ENCODE data around the gene ETV7.
"Not testable (repeated sequence)": the region's sequence is repeated elsewhere in the genome, so short reads cannot be mapped to it uniquely, and the experiment has no call there.

Gene ETV7

GRCh38 chr6:36373368-36374019 lies 14.0 kb downstream of the ETV7 start:
- no peak overlapping the region for H3K4me2 ChIP-seq (ENCODE audit: low read length)
- H3K36me3 ChIP-seq (ENCODE audit: insufficient read depth, low read length), result no peaks in the 10 kb centered on the region
- no peaks in the 10 kb centered on the region for H3K9me3 ChIP-seq (replicated peaks; ENCODE audit: low read length)
- no peak overlapping the region for H3K9ac ChIP-seq (ENCODE audit: low read depth, low read length)
- peaks cover 8% of the 10 kb centered on the region for H3K4me1 ChIP-seq (ENCODE audit: control insufficient read depth, insufficient read depth, low read length)
- peaks cover 55% of the 10 kb centered on the region for H3K27me3 ChIP-seq (ENCODE audit: control insufficient read depth, insufficient read depth, low read length)
- H3K4me3 ChIP-seq (ENCODE audit: low read length), result no peak overlapping the region

GRCh38 chr6:36372088-36372487 lies 15.4 kb downstream of the ETV7 start:
- H3K4me3 ChIP-seq (ENCODE audit: low read length), result no peak overlapping the region
- no peak overlapping the region for H3K9ac ChIP-seq (ENCODE audit: low read depth, low read length)
- no peaks in the 10 kb centered on the region for H3K9me3 ChIP-seq (replicated peaks; ENCODE audit: low read length)
- H3K4me1 ChIP-seq (ENCODE audit: control insufficient read depth, insufficient read depth, low read length), result peaks cover 8% of the 10 kb centered on the region
- no peaks in the 10 kb centered on the region for H3K36me3 ChIP-seq (ENCODE audit: insufficient read depth, low read length)
- peaks cover 53% of the 10 kb centered on the region for H3K27me3 ChIP-seq (ENCODE audit: control insufficient read depth, insufficient read depth, low read length)
- H3K4me2 ChIP-seq (ENCODE audit: low read length), result no peak overlapping the region

GRCh38 chr6:36371211-36371610 lies 16.3 kb downstream of the ETV7 start:
- Histone ChIP-seq H3K9ac (ENCODE audit: low read depth, low read length) (no peak overlapping the region), H3K27me3 (ENCODE audit: control insufficient read depth, insufficient read depth, low read length) (peaks cover 56% of the 10 kb centered on the region), H3K9me3 (replicated peaks; ENCODE audit: low read length) (no peaks in the 10 kb centered on the region), H3K4me2 (ENCODE audit: low read length) (no peak overlapping the region), H3K36me3 (ENCODE audit: insufficient read depth, low read length) (no peaks in the 10 kb centered on the region), H3K4me1 (ENCODE audit: control insufficient read depth, insufficient read depth, low read length) (peaks cover 8% of the 10 kb centered on the region), H3K4me3 (ENCODE audit: low read length) (no peak overlapping the region)

GRCh38 chr6:36370638-36371037 lies 16.8 kb downstream of the ETV7 start:
- Histone ChIP-seq H3K4me3 (ENCODE audit: low read length) (no peak overlapping the region), H3K9ac (ENCODE audit: low read depth, low read length) (no peak overlapping the region), H3K4me2 (ENCODE audit: low read length) (no peak overlapping the region), H3K36me3 (ENCODE audit: insufficient read depth, low read length) (no peaks in the 10 kb centered on the region), H3K9me3 (replicated peaks; ENCODE audit: low read length) (no peaks in the 10 kb centered on the region), H3K27me3 (ENCODE audit: control insufficient read depth, insufficient read depth, low read length) (peaks cover 56% of the 10 kb centered on the region), H3K4me1 (ENCODE audit: control insufficient read depth, insufficient read depth, low read length) (peaks cover 8% of the 10 kb centered on the region)

GRCh38 chr6:36368921-36369865 lies 18.3 kb downstream of the ETV7 start:
- no peak overlapping the region for H3K4me3 ChIP-seq (ENCODE audit: low read length)
- H3K9ac ChIP-seq (ENCODE audit: low read depth, low read length), result no peak overlapping the region
- peaks cover 51% of the 10 kb centered on the region for H3K27me3 ChIP-seq (ENCODE audit: control insufficient read depth, insufficient read depth, low read length)
- no peaks in the 10 kb centered on the region for H3K9me3 ChIP-seq (replicated peaks; ENCODE audit: low read length)
- H3K4me1 ChIP-seq (ENCODE audit: control insufficient read depth, insufficient read depth, low read length), result peaks cover 8% of the 10 kb centered on the region
- H3K36me3 ChIP-seq (ENCODE audit: insufficient read depth, low read length), result no peaks in the 10 kb centered on the region
- H3K4me2 ChIP-seq (ENCODE audit: low read length), result no peak overlapping the region

- Histone ChIP-seq H3K36me3 (ENCODE audit: insufficient read depth, low read length) (no peaks in the 10 kb centered on the region), H3K9ac (ENCODE audit: low read depth, low read length) (no peak overlapping the region), H3K27me3 (ENCODE audit: control insufficient read depth, insufficient read depth, low read length) (peaks cover 43% of the 10 kb centered on the region), H3K4me1 (ENCODE audit: control insufficient read depth, insufficient read depth, low read length) (peaks cover 8% of the 10 kb centered on the region), H3K9me3 (replicated peaks; ENCODE audit: low read length) (no peaks in the 10 kb centered on the region), H3K4me3 (ENCODE audit: low read length) (no peak overlapping the region), H3K4me2 (ENCODE audit: low read length) (no peak overlapping the region)
Observed at GRCh38 chr6:36368421-36368820, 19.0 kb downstream of the ETV7 start.

- Histone ChIP-seq H3K36me3 (ENCODE audit: insufficient read depth, low read length) (no peaks in the 10 kb centered on the region), H3K9me3 (replicated peaks; ENCODE audit: low read length) (no peaks in the 10 kb centered on the region), H3K4me2 (ENCODE audit: low read length) (no peak overlapping the region), H3K4me3 (ENCODE audit: low read length) (no peak overlapping the region), H3K27me3 (ENCODE audit: control insufficient read depth, insufficient read depth, low read length) (peaks cover 40% of the 10 kb centered on the region), H3K4me1 (ENCODE audit: control insufficient read depth, insufficient read depth, low read length) (peaks cover 8% of the 10 kb centered on the region), H3K9ac (ENCODE audit: low read depth, low read length) (no peak overlapping the region)
Observed at GRCh38 chr6:36367743-36368142, 19.7 kb downstream of the ETV7 start.

GRCh38 chr6:36364669-36365479 lies 22.6 kb downstream of the ETV7 start:
- no peaks in the 10 kb centered on the region for H3K36me3 ChIP-seq (ENCODE audit: insufficient read depth, low read length)
- no peak overlapping the region for H3K9ac ChIP-seq (ENCODE audit: low read depth, low read length)
- H3K9me3 ChIP-seq (replicated peaks; ENCODE audit: low read length), result no peaks in the 10 kb centered on the region
- no peak overlapping the region for H3K4me2 ChIP-seq (ENCODE audit: low read length)
- H3K4me1 ChIP-seq (ENCODE audit: control insufficient read depth, insufficient read depth, low read length), result peaks cover 9% of the 10 kb centered on the region
- no peak overlapping the region for H3K4me3 ChIP-seq (ENCODE audit: low read length)
- H3K27me3 ChIP-seq (ENCODE audit: control insufficient read depth, insufficient read depth, low read length), result peaks cover 30% of the 10 kb centered on the region

GRCh38 chr6:36364061-36364635 lies 23.3 kb downstream of the ETV7 start:
- H3K4me1 ChIP-seq (ENCODE audit: control insufficient read depth, insufficient read depth, low read length), result not testable (repeated sequence)

GRCh38 chr6:36363371-36363752 lies 24.1 kb downstream of the ETV7 start:
- peaks cover 32% of the 10 kb centered on the region for H3K27me3 ChIP-seq (ENCODE audit: control insufficient read depth, insufficient read depth, low read length)
- H3K4me3 ChIP-seq (ENCODE audit: low read length); H3K9me3 ChIP-seq (replicated peaks; ENCODE audit: low read length); H3K4me1 ChIP-seq (ENCODE audit: control insufficient read depth, insufficient read depth, low read length); H3K9ac ChIP-seq (ENCODE audit: low read depth, low read length); H3K36me3 ChIP-seq (ENCODE audit: insufficient read depth, low read length); H3K4me2 ChIP-seq (ENCODE audit: low read length): not testable (repeated sequence)

More at GRCh38 chr6:36364061-36364635, 23.3 kb downstream of the ETV7 start:
- not testable (repeated sequence) for H3K9ac ChIP-seq (ENCODE audit: low read depth, low read length); H3K4me2 ChIP-seq (ENCODE audit: low read length); H3K36me3 ChIP-seq (ENCODE audit: insufficient read depth, low read length); H3K9me3 ChIP-seq (replicated peaks; ENCODE audit: low read length); H3K4me3 ChIP-seq (ENCODE audit: low read length)
- H3K27me3 ChIP-seq (ENCODE audit: control insufficient read depth, insufficient read depth, low read length), result peaks cover 30% of the 10 kb centered on the region

Measured in skeletal muscle satellite cell (primary cell).